GM12891 (cell line): ENCODE data around the gene EXOG.

Experiments used
- DNase-seq: peaks from one replicate; pipeline ENCODE4 v3.0.0; 2011; ENCODE audit warnings: low spot score; ENCODE audit not compliant: insufficient read length
- FAIRE-seq: peaks from 2 replicates; lab custom pipeline; 2011; peaks lifted over from hg19 to GRCh38; lab: Jason Lieb, UNC
- PAX5 ChIP-seq: IDR thresholded peaks from 2 replicates; pipeline ENCODE4 v1.6.1; 2011; ENCODE audit warnings: low read length, moderate library complexity, mild to moderate bottlenecking; ENCODE audit not compliant: insufficient read depth, severe bottlenecking
- POLR2A ChIP-seq: IDR thresholded peaks from 2 replicates; pipeline ENCODE4 v1.6.1; 2011; ENCODE audit warnings: low read depth, low read length, control low read depth
- POLR2AphosphoS5 ChIP-seq: IDR thresholded peaks from 2 replicates; pipeline ENCODE4 v1.6.1; 2011; ENCODE audit warnings: low read depth, low read length, control low read depth
- POU2F2 ChIP-seq: IDR thresholded peaks from 2 replicates; pipeline ENCODE4 v1.6.1; 2011; ENCODE audit warnings: low read depth, mild to moderate bottlenecking, control low read depth, low read length, moderate library complexity
- SPI1 ChIP-seq: IDR thresholded peaks from 2 replicates; pipeline ENCODE4 v1.6.1; 2011; ENCODE audit warnings: low read depth, low read length, control low read depth
- TAF1 ChIP-seq: IDR thresholded peaks from 2 replicates; pipeline ENCODE4 v1.6.1; 2011; ENCODE audit warnings: low read depth, low read length, control low read depth

The EXOG gene

DNA sequence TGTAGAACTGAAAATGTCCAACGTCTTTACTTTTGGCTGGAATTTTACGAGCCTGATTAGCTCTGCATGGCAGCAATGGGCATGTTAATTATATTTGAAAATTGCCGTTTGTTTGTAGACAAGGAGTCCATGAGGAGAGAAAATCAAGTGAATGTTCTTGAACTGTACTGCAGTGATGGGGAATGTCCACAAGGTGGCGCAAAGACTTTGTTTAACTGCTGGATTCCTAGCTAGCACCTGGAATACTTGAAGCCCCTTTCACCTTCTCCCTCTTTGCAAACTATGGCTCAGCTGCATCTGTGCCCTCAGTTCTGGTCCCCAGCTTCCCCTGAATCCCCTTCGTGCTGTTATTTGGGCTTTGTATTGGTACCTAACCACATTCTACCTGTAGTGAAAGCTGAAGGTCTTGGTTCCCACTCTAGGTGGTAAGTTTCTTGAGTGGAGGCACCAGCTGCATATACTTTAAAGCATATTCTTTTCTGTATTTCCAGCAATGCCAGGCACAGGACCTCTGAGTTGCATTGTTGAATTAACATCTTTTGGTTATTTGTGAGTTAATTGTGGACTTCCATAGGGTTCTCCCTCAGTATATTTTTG, 25.3 kb downstream of the EXOG start:
- DNase-seq (no peak), FAIRE-seq (peak; percentile 89)
- TF ChIP-seq TAF1 (no peak), POU2F2 (no peak), POLR2AphosphoS5 (no peak), POLR2A (no peak), SPI1 (no peak), PAX5 (no peak)

DNA sequence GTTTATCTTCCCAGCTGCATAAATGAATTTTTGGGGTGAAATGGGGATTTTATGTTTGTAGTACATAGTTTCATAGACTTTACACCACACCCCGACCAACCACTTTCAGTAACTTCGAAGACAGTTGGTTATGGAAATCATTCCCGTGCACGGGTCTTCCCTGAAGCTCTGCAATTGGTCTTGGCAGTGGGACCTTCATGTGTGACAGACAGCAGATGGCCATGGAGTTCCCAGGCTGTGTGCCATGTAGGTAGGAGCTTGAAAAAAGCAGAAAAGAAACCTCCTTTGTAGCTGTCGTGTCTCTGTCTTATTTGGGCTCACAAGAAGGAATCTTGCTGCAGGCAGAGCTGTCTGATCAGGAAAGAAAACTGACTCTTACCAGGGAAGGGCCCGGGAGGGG, 25.9 kb downstream of the EXOG start:
- FAIRE-seq (no peak), DNase-seq (no peak)
- TF ChIP-seq TAF1 (no peak), PAX5 (no peak), POLR2A (no peak), POU2F2 (no peak), SPI1 (no peak), POLR2AphosphoS5 (no peak)

DNA sequence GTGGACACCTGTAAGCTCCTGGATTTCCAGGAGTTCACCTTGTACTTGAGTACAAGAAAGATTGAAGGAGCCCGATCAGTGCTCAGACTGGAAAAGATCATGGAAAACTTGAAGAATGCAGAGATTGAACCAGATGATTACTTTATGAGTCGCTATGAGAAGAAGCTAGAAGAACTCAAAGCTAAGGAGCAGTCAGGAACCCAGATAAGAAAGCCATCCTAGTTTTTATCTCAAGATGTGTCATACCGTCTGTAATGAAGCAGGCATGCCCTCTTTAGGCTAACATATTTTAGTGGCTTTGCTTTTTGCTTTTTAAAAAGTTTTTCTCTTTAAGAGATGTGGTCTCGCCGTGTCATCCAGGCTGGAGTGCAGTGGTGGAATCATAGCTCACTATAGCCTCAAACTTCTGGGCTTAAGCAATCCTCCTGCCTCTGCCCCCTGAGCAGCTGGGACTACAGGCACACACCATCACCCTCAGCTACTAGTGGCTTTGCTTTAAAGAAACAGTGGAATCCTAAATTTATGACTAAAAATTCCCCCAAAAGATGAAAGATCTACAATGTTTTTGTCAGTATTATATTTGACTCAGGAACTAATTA, 28.1 kb downstream of the EXOG start:
- no peak for DNase-seq
- TF ChIP-seq TAF1: no peak
- TF ChIP-seq POLR2AphosphoS5: no peak
- no peak for TF ChIP-seq SPI1
- TF ChIP-seq POU2F2: no peak
- no peak for TF ChIP-seq PAX5
- TF ChIP-seq POLR2A: no peak
- FAIRE-seq: no peak

DNA sequence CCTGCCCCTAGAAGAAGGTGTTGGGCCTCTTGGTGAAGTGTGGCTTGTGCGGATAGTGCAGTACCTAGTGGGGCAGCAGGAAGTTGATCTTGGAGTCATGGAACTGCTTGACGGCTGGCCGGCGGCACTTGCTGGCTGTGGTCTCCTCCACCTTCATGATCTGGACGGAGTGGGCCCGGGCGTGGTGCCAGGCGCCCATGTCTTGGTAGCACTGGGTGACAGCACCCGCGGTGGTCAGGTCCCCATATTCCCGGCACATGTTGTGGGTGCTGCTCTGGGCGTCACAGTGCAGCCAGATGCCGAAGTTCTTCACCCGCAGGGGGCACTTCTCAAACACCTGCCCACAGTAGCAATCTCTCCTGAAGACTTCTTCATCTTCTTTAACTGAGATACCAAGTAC, 30.7 kb downstream of the EXOG start:
- no peak for FAIRE-seq
- no peak for DNase-seq
- no peak for TF ChIP-seq POLR2AphosphoS5
- TF ChIP-seq PAX5: no peak
- no peak for TF ChIP-seq SPI1
- TF ChIP-seq POLR2A: no peak
- no peak for TF ChIP-seq TAF1
- no peak for TF ChIP-seq POU2F2

DNA sequence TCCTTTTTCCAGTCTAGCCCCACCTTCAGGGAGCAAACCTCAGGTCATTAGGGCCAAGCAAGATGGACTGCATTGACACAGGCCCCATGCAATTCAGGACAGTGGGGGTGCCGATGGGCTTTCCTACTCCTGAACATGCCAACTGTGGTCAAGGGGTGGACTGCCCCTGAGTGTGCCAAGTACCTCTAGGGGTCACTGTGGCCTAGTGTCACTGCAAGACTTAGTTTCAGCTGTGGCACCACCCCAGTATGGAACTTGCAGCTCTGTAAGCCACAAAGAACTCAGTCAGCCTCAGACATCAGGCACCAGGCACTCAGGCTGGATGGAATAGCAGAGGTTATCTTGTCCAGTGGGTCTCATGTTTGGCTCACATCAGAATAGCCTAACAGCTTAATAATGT, 32.3 kb downstream of the EXOG start:
- FAIRE-seq (peak; percentile 5), DNase-seq (no peak)
- no peak for TF ChIP-seq SPI1
- TF ChIP-seq TAF1: no peak
- no peak for TF ChIP-seq POLR2A
- TF ChIP-seq PAX5: no peak
- TF ChIP-seq POLR2AphosphoS5: no peak
- TF ChIP-seq POU2F2: no peak

DNA sequence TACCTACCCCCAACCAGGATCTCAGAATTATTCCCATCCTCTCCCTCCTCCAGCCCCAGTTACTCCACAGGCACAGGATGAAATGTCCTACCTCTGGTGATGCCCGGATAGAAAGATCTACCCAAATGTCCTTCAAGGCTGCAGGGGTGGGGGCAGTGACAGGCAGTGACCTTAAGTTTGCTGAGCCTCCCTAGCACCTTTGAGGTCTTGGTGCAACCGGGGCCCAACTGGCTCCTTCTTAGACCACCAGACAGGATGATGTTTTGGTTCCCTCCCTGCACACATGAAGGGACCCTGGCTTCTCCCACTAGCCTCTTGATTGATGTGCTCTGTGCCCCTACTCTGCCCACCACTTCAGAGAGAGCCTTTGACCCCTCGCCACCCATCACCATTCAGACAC, 36.4 kb downstream of the EXOG start:
- TF ChIP-seq TAF1 (no peak), POLR2A (no peak), SPI1 (no peak), PAX5 (no peak), POLR2AphosphoS5 (no peak), POU2F2 (no peak)
- FAIRE-seq: no peak
- no peak for DNase-seq

DNA sequence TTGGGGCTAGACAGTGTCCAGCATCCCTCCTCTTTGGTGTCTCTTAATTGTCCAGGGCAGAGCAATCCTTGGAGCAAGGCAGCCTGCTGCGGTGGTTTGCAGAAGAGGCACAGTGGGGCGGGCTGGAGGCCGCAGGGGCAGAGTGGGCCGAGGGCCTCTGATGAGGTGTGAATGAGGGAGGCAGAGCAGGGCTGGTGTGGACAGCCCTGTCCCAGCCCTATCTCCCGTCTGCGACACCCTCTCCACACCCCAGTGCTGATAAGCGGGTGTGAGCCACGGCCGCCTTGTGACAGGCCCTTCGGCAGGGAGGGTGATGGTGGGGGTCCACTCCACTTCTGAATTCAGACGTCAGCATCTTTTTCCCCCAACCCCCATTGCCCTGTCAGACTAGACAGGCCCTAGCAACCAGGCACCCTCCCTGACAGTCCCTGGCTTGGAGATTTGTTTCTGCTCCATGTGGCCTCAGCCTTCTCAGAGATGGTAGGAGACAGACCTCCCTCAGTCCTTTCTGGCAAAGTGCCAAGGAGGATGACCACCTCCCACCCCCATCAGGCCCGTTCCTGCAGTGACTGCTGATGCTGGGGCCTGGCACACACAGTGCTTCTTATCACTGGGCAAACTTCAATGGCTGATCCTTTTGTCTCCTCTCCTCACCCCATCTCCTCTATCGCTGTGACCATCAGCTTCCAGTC, 37.3 kb downstream of the EXOG start:
- no peak for FAIRE-seq
- TF ChIP-seq PAX5: no peak
- TF ChIP-seq POU2F2: no peak
- no peak for TF ChIP-seq SPI1
- TF ChIP-seq TAF1: no peak
- no peak for TF ChIP-seq POLR2A
- no peak for TF ChIP-seq POLR2AphosphoS5
- DNase-seq: no peak

DNA sequence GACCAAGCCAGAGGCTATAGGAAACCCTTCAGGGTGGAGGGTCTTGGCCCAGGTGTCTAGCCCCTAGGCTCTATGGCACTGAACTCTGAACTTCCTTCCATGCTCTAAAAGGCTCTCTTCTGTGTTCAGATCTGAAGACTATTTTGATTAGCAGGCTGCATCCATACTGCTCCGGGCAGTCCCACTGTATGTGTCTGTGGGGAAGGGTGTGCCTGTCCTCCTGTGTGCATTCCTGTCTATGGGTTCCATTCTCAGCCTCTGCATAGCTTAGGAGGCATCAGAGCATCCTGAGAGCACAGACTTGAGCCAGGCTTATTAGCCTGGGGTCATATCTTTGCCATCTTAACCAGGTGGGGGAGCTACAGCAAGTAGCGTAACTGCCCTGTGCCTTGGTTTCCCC, 38.0 kb downstream of the EXOG start:
- DNase-seq: no peak

DNA sequence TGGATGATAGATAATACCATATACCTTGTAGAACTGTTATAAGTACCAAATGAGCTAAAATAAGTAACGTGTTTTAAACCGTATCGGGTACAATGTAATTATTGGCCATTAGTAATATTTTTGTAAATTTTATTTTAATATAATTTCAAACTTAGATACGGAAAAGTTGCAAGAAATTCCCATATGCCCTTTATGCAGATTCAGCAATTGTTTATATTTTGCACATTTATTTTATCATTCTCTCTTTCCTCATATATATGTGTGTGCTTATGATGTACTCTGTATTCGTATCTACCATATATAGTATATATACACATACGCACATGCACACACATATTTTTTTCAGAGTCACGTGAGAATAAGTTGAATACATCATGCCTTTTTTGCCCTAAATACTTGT, 38.5 kb downstream of the EXOG start:
- FAIRE-seq: no peak
- TF ChIP-seq SPI1 (no peak), PAX5 (no peak), TAF1 (no peak), POU2F2 (no peak), POLR2AphosphoS5 (no peak), POLR2A (no peak)

More for the DNA sequence above, 38.0 kb downstream of the EXOG start:
- FAIRE-seq: no peak
- TF ChIP-seq POLR2AphosphoS5: no peak
- TF ChIP-seq PAX5: no peak
- TF ChIP-seq POU2F2: no peak
- no peak for TF ChIP-seq TAF1
- no peak for TF ChIP-seq SPI1
- no peak for TF ChIP-seq POLR2A

DNA sequence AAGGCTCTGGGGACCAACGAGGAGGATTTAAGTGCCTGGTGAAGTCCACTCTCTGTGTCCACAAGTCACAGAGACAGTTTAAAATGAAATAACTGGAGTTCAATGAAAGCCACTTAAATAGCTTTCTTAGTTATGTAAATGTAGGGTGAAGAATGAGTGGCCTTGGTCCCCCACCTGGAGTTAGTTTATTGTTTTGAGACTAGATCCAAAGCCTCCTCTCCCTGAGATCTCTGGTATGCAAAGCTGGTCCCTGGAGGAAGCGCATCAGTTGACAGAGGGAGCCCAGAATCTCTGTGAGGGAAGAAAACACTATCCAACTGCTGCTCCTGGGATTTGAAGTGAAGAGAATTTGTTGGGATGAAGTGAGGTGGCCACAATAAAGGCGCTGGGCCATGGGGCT, 40.5 kb downstream of the EXOG start:
- TF ChIP-seq TAF1 (no peak), POLR2AphosphoS5 (no peak), POU2F2 (no peak), POLR2A (no peak), SPI1 (no peak), PAX5 (no peak)
- no peak for FAIRE-seq
- DNase-seq: no peak

More for the DNA sequence above, 38.5 kb downstream of the EXOG start:
- DNase-seq: no peak
